AG08395 (cell line): Measurements from ENCODE around the gene COPS8.

Experiments
- DNase-seq: peaks from one replicate; pipeline ENCODE4 v3.0.0; 2012; ENCODE audit warnings: mixed read lengths, low spot score

Gene COPS8

DNA sequence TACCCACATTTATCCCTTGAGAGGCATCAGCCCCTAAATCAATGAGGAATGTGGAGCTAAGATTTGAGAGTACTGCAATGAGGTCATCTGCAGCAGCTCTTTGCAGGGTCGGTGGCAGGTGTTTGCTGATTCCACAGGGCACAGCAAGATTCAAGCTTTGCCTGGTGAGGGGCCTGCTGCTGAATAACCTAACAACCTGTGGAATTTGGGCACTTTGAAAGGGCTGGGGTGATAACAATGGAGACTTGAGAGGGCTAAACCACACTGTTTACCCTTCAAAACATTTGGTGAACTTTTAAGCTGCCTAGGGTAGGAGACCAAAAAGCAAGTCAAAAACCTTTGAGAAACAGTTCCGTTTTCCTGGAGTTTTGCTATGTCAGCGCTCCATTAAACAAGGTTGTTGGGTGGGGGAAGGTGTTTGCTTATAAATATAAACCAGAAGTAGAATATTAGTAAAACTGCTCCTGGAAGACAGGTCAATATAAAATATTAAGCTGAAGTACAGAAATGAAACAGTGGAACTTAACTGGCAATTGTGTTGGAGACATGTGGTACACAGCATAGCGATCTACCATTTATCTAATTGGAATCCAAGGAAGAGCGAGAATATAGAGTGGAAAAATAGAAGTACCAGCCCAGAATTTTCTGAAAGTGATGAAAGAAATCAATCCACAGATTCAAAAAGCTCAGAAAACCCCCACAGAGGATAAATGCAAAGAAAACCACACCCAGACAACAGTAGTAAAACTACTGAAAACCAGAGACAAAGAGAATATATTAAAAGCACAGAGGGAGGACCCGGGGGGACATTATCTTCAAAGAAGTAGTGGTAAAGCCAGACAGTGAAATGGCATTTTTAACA, 15.7 kb downstream of the COPS8 start:
- no peak for DNase-seq

DNA sequence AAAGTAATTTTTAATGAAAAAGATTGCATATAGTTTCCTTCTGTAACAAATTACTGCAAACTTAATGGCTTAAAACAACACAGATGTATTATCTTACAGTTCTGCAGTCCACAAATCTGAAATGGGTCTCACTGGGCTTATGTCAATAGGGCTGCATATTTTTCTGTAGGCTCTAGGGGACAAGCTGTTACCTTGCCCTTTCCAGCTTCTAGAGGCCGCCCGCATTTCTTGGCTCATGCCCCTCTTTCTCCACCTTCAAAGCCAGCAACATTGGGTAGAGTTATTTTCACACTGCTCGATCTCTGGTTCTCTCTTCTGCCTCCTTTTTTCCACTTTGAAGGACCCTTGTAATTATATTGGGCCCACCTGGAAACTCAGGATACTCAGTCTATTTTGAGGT, 16.7 kb downstream of the COPS8 start:
- DNase-seq: no peak

DNA sequence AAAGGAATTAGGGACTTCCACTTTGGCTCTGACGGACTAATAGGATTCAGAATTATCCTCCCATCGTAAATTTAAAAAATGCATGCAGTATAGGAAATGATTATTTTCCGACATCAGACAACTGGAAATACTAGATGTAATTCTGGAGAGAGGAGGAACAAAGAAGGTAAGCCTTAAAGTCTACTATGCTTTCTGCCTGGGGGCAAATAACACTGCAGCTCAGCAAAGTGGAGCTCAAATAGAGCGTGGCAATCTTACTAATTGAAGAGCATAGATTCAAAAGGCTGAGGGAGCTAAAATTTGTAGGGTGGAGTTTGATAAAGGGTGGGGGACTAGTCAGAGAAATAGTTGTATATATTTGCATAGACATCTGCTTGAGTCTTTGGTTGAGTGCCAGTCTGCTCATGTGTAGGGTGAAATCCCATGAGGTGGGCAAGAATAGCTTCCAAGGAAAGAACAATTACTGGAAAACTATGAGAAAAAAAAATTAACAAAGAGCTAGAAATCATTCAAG, 23.8 kb downstream of the COPS8 start:
- no peak for DNase-seq

DNA sequence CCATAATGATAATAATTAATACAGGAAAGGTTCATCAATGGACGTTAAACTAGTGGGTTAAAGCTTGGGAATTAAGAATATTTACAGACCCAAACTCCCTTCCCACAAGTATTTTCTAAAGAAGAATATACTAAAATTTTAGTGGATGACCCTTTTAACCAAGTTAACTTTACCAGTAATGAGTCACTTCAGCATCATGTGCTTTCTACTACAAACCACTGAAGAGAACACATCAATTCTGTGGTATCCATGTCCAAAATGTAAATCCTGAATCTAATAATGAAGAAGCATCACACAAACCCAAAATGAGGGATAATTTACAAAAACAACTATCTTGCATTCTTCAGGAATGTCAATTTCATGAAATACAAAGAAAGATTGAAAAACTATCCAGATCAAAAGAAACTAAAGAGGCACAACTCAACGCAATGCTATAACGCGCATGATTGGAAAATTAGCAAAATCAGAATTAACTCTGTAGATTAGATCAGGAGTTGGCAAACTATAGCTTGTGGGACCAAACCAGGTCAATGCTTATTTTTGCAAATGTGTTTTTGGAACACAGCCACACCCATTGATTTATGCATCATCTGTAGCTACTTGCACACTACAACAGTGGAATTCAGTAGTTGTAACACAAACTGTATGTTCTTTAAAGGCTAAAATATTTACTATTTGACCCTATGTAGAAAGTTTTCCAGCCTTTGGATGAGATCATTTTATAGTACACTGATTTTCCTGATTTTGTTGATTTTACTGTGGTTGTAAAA, 27.5 kb downstream of the COPS8 start:
- DNase-seq: no peak

DNA sequence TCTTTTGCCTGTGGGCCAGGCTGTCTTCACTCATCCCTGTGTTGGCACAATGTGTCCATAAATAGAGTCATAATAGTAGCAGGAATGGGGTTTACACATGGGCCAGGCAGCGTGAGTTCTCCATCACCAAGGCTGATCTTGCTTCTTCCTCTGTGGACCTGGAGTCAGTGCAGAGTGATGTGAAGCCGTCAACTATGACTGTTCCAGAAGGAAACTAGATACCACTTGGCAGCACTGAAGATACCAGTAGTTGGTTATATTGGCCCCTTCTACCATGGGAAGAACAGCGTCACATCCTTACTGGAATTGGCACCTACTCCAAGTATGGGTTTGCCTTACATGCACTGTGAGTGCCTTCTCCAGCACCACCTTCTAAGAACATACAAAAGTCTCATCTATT, 30.2 kb downstream of the COPS8 start:
- no peak for DNase-seq

DNA sequence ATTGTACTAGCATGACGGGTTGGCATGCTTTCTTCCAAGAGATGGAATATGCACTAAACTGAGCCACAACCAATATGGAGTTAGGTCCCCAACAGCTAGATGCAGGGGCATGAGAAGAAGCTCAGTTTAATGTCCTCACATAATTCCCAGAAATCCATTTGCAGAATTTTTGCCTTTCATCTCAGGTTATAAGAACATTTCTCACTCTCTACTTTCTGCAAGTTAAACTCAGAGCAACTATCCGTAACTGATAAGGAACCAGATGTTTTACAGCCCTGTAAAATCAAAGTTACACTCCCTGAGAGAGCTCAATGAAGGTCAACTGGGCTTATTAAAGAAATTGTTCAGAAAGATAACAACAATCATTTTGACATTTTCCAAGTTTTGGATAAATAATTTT, 30.7 kb downstream of the COPS8 start:
- no peak for DNase-seq

DNA sequence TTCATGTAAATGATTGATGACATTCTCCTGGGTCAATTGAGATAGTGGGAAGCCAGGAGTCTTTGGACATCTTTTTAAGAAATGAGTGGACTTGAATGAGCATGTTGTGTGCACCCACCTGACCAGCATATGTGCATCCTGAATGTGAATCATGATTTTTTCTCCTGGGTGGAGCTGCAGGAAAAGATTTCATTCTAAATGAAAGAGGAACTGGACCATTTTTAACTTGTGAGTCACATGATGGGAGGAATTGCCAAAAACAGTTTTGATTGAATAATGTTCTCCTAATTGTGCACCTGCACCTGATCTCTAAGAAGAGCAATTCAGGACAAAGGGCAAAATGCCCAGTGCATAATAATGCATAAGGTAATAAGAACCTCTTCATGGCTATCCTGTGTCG, 32.3 kb downstream of the COPS8 start:
- DNase-seq: peak; percentile 44

DNA sequence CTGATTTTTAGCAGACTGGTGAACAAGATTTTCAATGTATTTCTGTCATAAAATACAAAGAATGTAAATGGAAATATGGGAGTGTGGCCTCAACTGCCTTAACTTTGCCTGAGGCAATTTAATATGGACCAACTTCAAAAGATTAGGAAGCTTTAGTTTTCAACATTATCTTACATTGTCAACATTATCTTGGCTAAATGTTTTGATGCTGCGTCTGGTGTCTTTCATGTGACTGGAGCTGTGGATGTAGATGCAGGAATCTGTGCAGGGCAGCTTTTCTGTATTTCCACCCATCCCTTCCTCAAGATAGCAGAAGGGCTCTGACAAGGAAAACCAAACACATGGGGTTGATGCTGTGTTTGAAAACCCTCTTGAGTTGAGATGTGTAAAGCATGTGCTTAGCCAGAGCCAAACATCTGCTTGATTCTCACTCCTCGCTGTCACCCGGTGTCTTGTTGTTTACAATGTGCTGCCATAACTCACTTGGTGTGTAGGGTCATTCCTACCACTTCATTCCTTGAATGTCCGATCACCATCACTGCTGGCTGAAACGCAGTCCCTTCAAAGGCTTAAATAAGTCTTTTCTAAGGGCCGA, 33.0 kb downstream of the COPS8 start:
- DNase-seq: peak; percentile 12

DNA sequence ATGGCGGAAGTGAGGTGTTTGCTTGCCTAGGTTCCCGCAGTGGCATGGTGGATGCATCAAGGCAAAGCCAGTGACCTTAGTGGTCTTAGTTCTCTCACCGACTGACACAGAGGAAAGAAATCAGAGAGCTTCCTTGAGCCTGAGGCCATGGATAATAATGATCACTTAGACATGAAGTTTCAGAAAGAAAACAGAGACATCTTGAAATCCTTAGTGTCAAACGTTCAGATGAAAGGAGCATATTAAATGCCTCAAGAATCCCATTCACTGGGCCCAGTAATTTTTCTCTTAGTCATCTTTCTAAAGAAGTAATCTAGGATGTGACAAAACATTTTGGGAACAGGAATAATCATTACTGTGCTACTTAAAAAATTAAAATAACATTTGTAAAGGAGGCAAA, 35.2 kb downstream of the COPS8 start:
- peak; percentile 18 for DNase-seq

DNA sequence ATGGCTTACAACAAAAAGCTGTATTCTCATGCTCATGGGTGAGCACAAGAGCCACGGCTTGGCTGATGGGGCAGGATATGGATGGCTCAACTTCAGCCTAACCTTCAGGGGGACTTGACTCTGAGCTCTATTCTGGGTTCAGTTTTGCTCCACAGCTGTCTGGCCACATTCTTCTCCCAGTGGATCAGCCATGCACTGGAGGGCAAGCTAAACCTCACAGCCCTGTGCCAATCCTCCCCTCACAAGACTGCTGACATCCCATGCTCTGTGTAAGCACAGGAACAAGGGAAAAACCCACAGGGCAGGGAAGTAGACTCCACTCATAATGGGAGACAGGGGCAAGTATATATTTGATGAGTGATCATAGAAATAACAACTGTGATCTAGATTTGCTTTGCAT, 35.6 kb downstream of the COPS8 start:
- no peak for DNase-seq

DNA sequence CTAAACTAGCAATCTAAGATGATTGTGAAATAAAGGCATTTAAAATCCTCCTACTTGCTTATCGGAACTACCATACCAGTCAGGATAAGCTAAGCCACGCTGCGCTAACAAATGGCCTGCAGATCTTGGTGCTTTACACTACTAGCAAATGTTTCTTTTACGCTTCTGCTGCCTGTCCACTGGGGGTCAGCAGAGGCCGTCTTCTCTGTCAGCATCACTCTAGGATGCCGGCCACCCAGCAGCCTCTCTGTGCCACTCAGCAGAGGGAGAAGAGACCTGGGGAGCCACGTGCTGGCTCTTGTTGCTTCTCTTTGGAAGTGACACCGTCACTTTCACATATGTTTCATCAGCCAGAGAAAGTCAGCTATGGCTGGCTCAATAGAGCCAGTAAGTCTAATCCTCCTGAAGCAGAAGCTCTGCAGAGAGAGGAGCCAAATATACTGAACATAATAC, 36.6 kb downstream of the COPS8 start:
- peak; percentile 75 for DNase-seq

DNA sequence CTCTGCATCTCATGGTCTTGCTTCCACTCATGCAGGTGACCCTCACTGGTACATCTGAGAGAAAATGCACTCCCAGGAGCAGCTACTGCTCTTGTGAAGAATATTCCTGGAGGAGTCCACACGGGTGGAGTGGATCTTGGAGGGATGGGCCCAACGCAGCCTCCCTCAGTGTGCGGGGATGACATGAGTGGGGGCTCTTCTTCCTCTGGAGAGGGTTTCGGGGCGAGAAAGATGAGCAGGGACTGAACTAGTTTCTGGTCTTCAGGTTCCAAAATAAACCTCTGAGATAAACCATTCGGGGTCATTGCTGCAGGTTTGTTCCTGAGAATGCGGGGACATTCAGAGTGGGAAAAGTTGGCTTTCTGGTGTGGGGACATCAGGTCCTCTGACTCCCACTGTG, 39.1 kb downstream of the COPS8 start:
- DNase-seq: no peak

DNA sequence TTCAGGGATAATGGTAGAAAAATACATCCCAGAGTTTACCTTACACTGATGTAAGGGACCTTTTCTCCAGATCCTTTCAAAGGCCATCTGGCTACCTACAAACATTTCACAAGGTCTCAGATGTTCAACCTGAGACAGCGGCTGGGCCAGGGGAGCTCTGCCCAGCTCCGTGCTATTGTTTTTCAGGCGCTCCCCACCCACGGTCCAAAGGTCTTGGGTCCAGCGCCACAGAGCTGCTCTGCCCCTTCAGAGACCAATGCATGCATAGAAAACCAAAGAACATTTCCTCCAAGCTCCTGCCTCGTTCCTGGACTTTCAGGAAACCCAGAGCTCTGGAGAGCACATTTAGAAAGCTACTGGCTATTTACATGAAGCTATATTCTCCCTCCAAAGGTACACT, 40.3 kb downstream of the COPS8 start:
- no peak for DNase-seq

DNA sequence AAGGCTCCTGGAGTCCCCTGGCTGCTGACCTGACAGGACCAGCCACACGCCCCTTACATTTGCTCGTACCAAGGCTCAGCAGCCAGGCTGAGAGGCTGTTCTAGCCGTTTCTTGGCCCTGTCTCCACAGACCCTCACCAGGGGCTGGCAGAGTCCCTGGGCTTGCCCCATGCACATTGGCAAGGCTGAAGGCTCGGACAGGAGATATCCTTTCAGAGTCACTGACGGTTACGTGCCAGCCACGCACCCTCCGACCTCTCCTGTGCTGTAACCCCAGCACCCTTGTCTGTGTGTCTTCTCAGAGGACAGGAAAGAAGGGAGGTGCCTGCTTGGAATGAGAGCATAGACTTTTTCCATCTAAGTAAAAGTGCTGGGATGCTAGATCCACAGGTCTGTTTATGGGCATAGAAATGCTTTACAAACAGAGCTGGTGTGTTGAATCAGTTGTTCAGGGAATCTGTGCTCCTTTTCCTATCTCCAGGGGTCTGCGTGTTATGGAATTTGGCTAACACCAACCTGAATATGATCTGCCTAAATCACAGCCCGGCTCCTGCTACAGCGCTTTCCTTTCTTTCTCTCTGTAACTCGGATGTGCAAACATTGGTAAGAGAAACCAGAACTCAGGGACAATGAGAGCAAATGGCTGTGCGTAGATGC, 41.0 kb downstream of the COPS8 start:
- no peak for DNase-seq

DNA sequence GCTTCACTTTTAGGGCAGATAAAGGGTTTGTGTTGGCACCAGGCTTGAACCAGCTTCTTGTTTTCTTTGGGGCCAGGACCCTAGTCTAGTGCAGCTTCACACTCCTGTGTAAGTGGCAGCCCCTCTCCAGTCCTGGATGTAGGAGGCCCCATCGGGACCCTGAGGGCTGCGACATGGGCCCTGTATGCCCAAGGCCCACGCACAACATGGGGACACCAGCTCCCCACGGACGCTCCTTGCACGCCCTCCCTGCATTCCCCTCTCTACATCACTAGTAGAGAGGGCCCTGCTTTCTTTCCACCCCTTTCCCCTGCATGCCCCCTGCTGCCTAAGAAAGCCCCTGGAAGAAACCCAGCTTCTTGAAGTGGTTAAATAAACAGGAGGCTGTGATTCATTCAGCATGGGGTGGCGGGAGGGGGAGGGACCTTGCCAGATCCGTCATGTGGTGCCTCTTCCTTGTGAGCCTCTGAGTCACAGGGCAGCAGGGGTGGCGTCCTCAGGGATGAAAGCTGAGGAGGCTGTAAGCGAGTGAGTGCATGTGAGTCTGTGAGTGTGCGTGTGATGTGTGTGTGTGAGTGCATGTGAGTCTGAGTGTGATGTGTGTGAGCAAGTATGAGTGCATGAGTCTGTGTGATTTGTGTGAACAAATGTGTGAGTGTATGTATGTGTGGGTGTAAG, 42.5 kb downstream of the COPS8 start:
- peak; percentile 97 for DNase-seq

DNA sequence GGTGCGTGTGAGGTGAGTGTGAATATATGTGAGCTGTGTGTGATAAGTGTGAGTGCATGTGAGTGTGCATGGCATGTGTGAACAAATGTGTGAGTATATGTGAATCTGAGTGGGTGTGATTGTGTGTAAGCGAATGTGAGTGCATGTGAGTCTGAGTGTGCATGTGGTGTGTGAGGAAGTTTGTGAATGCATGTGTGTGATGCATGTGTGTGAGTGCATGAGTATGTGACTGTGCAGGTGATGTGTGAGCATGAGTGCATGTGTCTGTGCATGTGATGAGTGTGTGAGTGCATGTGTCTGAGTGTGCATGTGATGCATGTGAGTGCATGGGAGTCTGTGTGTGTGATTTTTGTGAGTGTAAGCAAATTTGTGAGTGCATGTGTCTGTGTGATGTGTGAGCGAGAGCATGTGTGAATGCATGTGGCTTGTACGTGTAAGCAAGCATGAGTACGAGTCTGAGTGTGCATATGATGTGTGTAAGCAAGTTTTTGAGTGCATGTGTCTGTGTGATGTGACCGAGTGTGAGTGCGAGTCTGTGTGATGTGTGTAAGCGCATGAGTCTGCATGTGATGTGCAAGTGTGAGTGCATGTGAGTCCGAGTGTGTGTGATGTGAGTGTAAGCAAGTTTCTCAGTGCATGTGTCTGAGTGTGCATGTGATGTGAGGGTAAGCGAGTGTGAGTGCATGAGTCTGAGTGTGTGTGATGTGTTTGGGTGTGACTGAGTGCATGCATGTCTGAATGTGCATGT, 43.3 kb downstream of the COPS8 start:
- DNase-seq: no peak

DNA sequence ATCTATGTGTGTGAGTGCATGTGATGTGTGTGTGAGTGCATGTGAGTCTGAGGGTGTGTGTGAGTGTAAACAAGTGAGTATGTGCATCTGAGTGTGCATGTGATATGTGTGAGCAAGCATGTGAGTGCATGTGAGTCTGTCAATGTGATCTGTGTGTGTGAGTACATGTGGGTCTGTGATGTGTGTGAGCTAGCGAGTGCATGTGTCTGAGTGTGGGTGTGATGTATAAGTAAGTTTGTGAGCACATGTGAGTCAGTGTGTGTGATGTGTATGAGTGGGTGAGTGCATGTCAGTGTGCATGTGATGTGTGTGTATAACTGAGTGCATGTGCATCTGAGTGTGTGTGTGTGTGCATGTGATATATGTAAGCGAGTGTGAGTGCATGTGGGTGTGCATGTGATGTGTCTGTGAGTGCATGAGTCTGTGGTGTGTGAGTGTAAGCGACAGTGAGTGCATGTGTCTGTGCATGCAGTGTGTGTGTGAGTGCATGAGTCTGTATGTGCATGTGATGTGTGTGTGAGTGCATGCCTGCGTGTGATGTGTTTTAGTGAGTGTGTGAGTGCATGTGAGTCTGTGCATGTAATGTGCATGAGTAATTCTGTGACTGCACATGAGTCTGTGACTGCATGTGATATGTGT, 44.1 kb downstream of the COPS8 start:
- DNase-seq: no peak

DNA sequence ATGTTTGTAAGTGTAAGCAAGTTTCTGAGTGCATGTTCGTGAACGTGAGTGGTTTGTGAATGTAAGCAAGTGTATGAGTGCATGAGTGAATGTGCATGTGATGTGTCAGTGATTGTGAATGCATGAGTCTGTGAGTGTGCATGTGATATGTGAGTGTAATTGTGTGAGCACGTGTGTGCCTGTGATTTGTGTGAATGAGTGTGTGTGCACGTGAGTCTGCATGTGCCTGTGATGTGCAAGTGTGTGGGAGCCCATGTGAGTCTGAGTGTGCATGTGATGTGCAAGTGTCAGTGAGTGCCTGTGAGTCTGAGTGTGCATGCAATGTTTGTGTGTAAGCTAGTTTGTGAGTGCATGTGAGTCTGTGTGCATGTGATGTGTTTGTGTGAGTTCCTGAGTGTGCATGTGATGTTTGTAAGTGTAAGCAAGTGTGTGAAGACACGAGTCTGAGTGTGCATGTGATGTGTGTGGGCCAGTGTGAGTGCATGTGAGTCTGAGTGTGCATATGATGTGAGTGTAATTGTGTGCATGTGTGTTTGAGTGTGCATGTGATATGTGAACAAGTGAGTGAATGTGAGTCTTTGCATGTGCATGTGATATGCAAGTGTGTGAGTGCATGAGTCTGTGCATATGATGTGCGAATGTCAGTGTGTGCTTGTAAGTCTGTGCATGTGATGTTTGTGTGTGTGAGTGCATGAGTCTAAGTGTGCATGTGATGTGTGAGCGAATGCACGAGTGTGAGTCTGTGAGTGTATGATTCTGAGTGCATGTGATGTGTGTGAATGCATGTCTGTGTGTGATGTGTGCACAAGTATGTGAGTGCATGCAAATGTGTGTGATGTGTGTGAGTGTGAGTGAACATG, 45.1 kb downstream of the COPS8 start:
- DNase-seq: no peak

DNA sequence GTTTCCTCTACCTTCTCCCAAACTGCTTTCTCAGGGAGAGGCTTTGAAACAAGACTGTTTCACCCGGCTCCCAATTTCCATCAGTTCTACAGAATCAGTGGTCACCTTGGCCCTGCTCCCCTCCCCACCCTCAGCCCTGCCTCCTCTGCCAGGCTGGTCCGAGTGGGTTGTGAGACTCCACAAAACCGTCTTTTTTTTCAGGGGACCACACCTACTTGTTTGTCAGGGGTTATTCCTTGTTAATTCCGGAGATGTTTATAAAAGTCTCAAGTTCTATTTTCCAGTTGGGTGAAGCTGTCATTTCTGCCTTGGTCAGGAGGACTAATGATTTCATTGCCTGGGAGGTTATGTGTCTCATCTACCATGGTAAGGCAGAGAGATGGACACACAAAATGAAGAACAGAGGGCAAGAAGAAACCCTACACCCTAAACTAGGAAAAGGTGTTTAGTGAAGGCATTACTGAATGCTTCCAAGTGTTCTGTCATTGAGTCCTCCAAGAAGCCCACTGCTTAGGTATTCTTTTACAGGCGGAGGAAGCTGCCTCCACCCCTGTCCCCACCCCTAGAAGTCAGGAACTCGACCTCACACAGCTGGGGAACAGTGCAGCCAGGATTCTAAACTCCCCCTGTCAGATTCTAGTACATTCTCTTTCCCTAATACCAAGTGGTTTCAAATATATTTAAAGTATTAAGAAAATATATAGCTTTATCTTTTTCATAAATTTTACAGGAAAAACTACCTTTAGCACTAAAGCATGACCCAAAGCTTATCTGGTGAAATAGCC, 46.3 kb downstream of the COPS8 start:
- DNase-seq: no peak
